NAMALWA (cell line): Measurements from ENCODE around the gene TMCC1.
"Not testable (repeated sequence)": the region's sequence is repeated elsewhere in the genome, so short reads cannot be mapped to it uniquely, and the experiment has no call there.

Source experiments
- DNase-seq: peaks from one replicate; pipeline ENCODE4 v3.0.0-alpha.2; 2015; ENCODE audit warnings: low spot score

TMCC1 gene

DNA sequence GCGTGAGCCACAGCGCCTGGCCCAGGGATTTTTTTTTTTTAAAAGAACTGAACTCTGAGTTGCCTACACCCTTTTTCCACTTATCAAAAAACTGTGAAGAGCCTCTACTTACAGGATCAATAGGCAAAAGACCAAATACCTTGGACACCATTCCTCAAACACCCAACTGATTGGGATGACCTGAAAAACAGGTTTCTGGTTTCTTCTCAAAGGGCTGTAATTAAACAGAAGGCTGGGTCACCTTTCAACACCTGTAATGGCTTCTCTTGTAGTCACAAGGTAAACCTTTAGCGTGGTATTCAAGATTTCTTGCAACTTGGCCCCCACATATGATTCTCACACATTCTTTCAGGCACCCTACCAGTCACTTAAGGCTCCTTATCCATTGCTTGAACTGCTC lies 248.7 kb downstream of the TMCC1 start:
- DNase-seq, result no peak

DNA sequence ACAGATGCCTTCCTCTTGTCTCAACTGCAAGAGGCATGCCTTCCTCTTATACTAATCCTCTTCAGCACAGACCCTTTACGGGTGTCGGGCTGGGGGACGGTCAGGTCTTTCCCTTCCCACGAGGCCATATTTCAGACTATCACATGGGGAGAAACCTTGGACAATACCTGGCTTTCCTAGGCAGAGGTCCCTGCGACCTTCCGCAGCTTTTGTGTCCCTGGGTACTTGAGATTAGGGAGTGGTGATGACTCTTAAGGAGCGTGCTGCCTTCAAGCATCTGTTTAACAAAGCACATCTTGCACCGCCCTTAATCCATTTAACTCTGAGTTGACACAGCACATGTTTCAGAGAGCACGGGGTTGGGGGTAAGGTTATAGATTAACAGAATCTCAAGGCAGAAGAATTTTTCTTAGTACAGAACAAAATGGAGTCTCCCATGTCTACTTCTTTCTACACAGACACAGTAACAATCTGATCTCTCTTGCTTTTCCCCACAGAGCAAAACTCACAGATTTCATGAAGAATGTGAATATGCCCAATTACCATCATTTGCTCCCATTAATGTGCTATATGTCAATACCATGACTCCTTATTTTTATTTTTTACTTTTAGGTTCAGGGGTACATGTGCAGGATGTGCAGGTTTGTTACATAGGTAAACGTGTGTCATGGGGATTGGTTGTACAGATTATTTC lies 251.8 kb downstream of the TMCC1 start:
- DNase-seq, result not testable (repeated sequence)

DNA sequence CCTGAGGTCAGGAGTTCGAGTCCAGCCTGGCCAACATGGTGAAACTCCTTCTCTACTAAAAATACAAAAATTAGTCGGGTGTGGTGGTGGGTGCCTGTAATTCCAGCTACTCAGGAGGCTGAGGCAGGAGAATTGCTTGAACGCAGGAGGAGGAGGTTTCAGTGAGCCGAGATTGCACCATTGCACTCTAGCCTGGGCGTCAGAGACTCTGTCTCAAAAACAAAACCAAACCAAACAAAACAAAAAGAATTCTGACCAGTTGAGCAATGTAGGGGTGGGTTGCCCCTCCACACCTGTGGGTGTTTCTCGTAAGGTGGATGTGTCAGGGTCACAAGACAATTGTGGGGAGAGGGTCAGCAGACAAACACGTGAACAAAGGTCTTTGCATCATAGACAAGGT lies 252.5 kb downstream of the TMCC1 start:
- DNase-seq, result not testable (repeated sequence)

DNA sequence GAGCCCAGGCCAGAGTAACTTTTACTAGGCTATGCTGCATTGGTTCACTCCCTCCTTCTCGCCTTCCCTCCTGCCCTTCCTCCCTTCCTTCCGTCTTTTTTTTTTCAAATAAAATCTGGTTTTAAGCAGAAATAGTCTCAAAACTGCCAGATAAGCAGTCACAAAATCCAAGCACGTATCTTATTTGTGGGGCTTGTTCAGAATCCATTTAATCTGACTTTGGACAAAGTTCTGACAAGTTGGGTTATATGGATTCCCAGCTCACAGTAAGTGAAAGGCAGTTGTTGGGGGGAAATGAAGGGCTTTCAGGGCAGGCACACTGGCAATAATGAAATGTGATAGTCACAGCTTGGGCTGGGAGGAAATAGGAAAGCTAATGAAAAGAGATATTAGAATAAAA lies 255.0 kb downstream of the TMCC1 start:
- DNase-seq, result no peak

DNA sequence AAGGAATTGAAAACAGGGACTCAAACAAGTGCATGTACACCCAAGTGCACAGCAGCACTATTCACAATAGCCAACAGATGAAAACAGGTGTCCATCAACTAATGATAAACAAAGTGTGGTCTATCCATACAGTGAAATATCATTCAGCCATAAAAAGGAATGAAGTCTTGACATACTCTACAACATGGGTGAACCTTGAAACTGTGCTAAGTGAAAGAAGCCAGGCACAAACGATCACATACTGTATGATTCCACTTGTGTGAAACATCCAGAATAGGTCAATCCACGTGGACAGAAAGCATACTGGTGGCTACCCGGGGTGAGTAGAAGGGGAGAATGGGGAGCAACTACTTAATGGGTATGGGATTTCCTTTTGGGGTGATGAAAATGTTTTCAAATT lies 257.4 kb downstream of the TMCC1 start:
- DNase-seq, result no peak

DNA sequence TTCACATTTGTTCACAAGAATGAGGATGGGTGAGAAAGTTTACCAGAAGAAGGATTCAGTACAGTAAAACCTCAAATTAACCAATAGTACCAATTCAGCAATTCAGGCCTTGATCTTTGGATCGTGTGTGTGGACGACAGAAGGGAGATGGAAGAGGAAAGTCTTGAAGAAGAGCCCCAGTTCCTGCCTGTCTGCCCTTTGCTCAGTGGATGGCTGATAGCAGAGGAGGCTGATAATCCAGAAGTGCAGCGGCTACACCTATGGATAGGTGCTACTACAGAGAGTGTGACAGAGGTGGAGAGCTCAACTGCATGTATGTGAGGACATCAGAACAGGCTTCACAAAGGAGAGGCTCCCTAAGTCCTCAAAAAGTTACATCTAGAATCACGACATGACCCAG lies 257.9 kb downstream of the TMCC1 start:
- DNase-seq, result no peak

DNA sequence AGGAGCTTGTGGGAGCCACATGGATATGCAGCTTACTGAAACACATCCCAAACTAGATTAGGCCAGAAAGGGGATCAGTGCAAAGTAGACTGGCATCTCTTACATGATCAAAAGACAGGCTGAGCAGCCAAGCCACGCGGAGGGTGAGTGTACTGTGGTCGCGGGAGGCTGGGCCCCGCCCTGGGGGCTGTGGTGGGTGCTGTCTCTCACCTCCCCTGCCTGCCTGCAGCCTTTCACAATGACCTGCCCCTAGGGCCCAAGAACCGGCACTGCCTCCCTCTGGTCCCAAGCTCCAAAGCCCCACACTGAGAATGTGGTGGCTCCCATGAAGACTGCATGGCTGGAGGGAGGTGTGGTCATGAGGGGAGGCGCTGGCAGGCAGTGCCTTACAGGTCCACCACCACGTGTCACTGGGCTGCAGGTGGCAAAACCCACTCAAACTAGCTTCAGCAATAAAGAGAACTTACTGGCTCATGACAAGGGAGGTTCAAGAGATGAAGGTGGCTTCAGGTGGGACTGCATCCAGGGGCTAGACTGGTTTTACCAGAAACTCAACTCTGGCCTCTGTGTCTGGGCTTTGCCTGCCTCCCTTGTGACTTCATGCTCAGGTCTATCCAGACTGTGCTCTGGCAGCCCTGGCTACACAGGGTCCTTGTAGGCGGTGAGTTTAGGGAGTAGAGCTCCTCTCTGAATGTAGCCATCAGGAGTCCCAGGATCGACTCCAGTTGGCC lies 259.6 kb downstream of the TMCC1 start:
- no peak for DNase-seq

DNA sequence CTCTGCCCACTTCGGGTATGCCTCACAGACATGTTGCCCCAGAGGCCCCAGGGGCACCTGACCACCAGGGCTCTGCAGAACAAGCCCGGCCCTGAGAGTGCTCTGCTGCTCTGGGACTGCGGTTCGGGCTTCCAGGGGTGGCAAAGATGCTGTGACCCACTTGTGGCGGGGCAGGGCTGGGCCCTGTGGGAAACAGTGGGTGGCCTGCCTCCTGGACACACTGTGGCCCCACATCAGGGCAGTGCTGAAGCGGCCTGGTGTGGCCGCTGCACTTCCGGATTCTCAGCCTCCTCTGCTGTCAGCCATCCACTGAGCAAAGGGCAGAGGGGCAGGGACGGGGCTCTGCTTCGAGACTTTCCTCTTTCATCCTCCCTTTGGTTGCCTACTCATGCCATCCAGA lies 260.5 kb downstream of the TMCC1 start:
- no peak for DNase-seq

DNA sequence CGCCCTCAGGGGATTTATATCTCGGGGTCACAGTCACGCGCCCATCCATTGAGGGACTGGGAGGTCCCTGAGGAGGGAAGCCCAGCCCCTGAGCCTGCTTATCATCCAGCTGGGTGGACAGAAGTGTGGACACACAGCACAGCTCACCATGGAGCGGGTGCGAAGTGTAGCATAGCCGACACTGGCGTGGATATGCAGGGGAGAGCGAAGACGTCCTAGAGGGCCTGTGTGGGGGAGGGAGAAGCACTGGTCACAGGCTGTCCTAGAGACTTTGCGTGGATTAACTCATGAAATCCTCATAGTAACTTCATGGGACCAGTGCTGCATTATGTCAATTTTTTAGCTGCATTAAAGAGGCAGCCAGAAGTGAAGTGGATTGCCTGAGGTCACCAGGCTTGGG lies 261.0 kb downstream of the TMCC1 start:
- DNase-seq, result no peak

DNA sequence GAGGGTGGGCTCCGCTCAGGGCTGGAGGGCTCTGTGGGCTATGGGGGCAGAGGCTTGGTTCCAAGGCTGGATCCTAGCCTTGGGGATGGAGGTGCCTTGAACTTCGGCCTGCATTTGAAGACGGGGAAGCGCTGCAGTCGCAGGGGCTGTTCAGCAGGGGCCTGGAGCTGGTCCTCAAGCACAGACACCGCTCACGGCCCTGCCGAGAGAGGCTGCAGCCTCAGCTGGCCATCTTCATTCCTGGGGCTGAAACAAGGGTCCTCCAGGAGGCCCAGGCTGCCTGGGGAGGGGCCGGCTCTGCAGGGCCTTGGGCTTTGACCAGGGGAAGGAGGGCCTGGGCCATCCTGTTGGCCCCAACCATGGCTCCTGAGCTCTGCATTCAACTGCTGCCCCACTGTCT lies 261.5 kb downstream of the TMCC1 start:
- no peak for DNase-seq

DNA sequence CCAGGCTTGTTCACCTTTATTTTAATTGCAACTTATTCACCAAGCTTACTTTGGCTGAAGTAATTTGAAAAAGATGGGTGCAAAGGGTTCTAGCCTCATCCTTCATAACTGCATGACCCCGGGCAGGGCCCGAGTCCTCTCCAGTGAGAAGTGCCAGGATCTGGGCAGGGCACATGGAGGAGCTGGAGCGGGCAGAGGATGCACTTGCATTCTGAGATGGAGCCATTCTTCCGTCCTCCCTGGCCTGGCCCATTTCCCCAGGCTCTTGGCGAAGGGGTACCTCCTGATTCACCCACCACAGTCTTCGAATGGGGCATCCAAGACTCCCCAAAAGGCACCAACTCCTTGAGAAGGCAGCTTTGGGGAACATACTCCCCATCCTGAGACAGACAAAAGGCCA lies 264.5 kb downstream of the TMCC1 start:
- no peak for DNase-seq

DNA sequence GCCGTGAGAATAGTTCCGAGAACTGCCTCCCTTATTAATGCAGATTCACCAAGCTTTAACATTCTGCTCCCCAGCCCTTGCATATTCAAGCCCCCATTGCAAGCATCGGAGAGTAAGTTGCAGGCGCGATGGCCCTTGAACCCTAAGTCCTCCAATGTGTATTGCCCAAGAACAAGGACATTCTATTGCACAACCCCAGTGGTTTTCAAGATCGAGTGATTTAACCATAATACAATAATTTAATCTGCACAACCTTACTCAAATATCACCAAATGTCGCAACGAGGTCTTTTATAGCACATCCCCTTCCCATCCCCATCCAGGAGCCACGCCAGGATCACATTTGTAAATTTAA lies 265.4 kb downstream of the TMCC1 start:
- no peak for DNase-seq

DNA sequence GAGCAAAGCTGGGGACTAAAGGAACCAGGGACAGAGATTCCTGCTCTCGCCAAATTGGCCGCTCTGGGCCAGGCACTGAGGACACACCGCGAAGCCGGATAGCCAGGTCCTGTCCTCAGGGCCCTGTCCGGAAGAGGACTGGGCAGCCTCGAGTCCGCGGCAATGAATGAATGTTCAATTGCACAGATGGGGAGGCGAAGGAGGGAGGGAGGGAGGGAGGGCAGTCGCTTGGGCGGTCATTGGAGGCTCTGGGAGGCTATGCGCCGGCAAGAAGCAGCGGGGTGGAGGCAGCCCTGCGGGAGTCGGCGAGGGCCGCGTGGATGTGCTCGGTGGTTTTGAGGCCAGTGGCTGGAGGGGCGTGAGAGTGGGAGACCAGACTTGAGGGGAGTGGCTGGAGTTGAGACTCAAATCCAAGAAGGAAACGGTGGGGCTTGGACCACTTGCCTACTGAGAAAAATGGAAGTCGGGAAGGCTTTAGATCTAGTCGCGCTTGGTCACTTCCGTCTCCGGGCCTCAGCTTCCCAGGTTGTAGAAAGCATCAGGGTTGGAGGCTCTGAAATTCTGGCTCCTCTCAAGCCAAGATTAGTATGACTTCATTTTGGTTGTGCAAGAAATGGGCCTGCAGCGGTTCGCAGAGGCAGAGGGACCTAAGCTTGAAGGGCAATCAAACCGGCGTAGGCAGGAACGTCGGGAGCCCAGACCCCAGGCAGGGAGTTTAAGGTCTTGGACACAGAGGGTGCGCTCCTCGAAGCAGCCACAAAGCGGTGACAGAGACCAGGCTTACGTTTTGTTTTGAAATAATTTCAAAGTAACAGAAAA lies 266.0 kb downstream of the TMCC1 start:
- peak; percentile 85 for DNase-seq

DNA sequence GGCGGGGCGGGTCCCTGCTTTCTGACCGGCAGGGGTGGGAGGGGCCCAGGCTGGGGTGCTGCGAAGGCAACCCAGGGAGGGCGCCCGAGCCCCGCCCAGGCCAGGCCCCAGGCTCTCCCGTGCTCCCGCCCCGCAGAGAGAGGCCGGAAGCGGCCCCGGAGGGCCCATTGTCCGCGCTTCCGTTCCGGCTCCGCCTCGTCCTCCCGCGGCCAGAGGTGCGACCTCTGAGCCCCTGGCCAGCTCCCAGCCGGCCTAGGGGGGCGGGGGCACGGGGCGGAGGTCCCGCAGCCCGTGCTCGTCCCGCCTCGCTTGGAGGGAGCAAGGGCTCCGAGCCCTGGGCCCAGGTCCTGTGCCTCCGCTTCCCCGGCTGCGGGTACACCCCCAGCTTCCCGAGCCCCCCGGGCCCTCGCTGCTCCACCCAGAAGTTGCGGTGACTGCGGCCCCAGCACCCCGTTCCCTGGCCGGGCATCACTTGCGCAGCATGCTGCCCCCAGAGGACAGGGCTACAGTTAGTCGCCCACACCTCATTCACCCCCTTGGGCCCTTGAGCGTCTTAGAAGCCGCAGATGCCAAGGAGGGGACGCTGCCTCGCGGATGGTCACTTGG lies 266.7 kb downstream of the TMCC1 start:
- DNase-seq, result peak; percentile 64

DNA sequence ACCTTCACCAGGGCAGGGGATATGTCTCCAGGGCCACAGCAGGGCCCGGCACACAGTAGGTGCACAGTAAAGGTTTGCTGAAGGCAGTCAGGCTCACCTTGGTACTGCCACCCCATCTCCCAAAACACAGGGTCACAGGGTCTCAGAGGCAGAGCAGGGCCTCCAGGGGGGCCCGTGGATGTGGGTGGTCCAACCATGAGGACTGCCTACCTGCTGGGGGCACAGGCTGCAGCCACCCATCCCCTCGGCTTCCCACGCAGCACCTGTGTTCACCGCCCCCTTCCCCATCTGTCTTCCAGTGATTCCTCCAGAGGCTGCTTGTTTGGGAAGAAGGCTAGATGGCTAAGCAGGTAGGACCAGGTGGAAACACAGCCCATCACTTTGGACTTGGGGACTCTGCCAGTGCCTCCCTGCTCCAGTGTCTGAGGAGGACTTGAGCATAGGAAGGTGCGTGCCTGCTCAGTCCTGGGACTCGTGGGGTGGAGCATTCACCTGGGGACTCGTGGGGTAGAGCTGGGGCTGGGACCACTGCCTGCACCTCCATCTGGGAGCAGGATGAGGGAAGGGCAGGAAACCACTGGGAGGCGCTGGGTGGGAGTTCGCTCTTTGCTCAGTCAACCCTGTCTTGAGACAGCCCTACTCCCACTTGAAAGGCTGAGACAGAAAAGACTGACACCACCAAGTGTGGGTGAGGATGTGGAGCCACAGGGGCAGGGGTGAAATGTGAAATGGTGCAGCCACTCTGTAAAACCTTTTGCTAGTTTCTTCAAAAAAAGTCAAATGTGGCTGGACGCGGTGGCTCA lies 268.2 kb downstream of the TMCC1 start:
- no peak for DNase-seq

DNA sequence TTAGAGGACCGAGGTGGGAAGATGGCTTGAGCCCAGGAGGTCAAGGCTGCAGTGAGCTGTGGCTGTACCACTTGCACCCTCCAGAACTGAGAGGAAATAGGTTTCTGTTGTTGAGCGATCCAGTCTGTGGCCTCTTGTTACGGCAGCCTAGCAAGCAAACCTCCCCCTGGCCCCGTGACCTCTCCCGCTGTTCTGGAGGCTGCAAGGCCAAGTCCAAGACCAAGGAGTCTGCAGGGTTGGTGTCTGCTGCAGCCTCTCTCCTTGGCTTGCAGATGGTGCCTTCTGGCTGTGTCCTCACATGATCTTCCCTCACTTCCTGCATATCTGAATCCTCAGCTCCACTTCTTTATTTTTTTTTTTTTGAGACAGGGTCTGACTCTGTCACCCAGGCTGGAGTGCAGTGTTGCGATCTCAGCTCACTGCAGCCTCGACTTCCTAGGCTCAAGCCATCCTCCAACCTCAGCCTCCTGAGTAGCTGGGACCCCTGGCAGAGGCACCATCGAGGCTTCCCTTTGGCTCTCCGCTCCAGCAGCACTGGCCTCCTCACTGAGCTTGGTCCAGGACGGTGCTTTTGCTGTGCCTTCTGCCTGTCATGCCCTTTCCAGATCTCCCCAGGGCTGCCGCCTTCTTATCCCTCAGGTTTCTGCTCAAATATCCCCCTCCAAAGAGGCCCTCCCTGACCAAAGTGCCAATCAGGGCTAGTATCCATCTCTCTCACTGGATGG lies 269.0 kb downstream of the TMCC1 start:
- DNase-seq, result no peak

DNA sequence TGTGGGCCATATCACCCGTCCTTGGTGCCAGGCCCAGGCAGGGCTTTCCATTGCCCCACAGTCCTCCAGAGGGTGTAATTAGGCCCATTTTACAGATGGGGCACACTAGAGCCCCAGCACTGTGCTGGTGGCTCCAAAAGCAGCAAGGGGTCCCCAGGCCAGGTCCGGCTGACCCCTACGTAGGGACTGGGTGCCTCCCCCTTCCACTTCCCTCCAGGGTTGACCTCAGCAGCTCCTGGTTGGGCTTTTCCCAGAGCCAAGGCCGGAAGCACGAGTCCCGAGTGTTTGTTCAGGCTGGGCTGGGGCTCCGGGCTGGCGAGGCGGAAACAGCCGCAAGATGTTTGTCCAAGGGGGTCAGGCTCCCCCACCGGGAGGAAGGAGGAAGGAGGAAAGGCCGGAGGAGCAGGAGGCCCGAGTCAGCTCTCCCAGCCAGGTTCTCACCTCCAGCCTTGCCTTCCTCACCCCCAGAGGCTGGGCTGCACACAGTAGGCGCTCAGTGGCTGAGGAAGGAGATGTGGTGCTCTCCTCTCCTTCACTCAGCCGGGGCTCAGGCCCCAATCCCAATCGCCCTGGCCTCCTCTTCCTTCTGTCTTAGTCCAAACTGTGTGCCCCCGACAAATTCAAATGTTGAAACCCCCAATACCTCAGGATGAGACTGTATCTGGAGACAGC lies 269.9 kb downstream of the TMCC1 start:
- DNase-seq, result no peak

DNA sequence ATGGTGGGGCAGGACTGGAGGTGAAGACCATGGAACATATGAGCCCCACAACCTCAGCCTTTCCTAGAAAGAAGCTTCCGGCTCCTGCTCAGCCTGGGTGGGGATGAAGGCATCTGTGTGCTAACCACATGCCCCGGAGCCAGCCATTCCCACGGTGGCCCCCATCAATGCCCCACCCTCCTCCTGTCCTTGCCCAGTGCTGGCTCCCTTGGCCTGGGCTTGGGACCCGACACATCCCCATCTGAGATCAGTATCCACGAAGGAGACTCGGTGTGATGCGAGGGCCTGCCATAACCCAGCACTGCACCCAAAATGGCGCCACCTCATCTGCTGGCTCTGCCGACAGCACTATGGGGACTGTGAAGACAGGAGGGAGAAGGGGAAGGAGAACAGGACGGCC lies 270.6 kb downstream of the TMCC1 start:
- DNase-seq, result no peak

DNA sequence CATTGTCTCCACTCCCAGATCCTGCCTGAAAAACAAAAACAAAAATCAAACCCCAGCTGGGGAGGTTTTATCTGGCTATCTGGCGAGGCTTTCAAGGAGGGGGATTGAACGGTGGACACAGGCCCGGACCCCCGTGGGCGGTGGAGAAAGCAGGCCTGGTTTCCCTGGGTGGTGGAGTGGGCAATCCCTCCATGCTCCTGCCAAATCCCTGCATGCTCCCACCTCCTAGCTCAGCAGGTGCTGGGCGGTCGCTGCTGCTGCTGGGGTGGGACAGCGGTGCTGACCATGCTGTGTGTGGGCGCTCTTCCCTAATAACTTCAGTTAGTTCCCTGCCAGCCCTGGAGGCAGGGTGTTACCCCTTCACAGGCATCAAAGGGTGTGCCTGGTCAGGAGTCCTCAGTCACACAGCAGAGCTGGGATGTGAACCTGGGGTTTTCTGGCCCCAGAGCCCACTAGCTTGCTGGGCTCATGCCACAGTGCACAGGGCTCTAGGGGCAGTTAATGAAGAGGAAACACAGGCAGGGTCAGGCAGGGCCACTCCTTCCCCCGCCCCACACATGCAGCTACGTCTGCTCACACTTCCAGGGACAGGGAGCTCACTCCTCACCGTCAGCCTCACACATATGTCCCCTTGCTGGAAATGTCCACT lies 271.2 kb downstream of the TMCC1 start:
- no peak for DNase-seq

DNA sequence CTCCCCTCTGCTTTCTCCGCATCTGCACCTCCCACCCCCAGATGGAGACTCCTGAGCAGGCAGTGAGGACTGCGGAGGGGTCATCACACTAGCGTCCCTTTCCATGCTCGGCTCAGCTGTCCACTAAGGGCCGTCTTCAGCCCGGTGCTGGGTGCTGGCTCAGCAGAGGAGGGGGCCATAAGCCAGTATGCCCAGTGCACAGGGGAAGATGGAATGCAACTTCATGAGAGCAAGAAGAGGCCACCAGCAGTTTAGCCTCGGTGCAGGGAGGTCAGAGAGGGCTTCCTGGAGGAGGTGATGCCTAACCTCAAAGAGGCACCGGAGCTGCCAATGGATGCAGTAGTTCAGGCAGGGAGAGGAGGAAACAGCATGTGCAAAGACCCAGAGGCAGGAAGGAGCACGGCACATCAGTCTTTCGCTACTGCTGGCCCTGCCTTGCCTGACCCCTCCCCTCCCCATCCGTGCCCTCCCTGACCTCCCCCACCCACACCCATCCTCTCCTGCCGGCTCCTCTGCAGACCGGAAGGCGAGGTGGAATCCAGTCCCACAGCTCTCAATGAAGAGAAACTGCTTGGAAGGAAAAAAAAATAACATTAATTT lies 271.8 kb downstream of the TMCC1 start:
- no peak for DNase-seq
